Gastroesophageal sphincter (tissue), 4 donors: ENCODE results near the gene HOXC10. TPM values are rescaled to one million over a fixed set of nuclear protein-coding genes. Genes with fewer than 3 reads are reported as not detected.
A peak's percentile ranks its signal among the peaks of the same experiment; 100 is the strongest.

Source experiments
- ATAC-seq: fragments of 150-250 bp; one replicate; pipeline ENCODE4 v1.9.1; 2016; ENCODE audit warnings: mild to moderate bottlenecking, moderate library complexity
- H3K27ac ChIP-seq, 4 donors: fragments of 200-600 bp; sonication (generic) in 3 of 4; 1 replicate in 3 of 4; 2 replicates in 1 of 4; pipeline ENCODE4 v1.5.1; 2016 to 2019
- H3K27me3 ChIP-seq: fragments of 200-600 bp; sonication (generic); one replicate; pipeline ENCODE4 v1.5.1; 2019
- H3K36me3 ChIP-seq, 2 donors: fragments of 200-600 bp; sonication (generic); one replicate each; pipeline ENCODE4 v1.5.1; 2019; ENCODE audit warnings: control low read depth in 1 of 2
- H3K4me1 ChIP-seq, 3 donors: fragments of 200-600 bp; sonication (generic); 1 replicate in 2 of 3; 2 replicates in 1 of 3; pipeline ENCODE4 v1.5.1; 2016 to 2019; ENCODE audit warnings: control low read depth in 2 of 3
- H3K4me3 ChIP-seq, 2 donors: fragments of 200-600 bp; sonication (generic); one replicate each; pipeline ENCODE4 v1.5.1; 2019; ENCODE audit warnings: mild to moderate bottlenecking in 1 of 2, moderate library complexity in 1 of 2
- H3K9me3 ChIP-seq, 3 donors: fragments of 200-600 bp; sonication (generic); one replicate each; pipeline ENCODE4 v1.5.1; 2017 to 2019; ENCODE audit warnings: control low read depth in 2 of 3
- CTCF ChIP-seq, 4 experiments: fragments of 200-600 bp in 2 of 4; fragments of 450-650 bp in 2 of 4; sonication (generic) in 1 of 4; IDR thresholded peaks; one replicate each; pipeline ENCODE4 v1.5.1; 2017 to 2019; ENCODE audit warnings: antibody characterized with exemption in 4 of 4, mild to moderate bottlenecking in 2 of 4, moderate library complexity in 2 of 4
- EP300 ChIP-seq: sonication (generic); formaldehyde crosslinking; IDR thresholded peaks from one replicate; pipeline ENCODE4 v1.6.1; 2017; ENCODE audit warnings: antibody characterized with exemption, mild to moderate bottlenecking
- POLR2A ChIP-seq, 2 donors: fragments of 450-650 bp; IDR thresholded peaks; one replicate each; pipeline ENCODE4 v1.6.1; 2017; ENCODE audit warnings: antibody characterized with exemption in 2 of 2, mild to moderate bottlenecking in 2 of 2, moderate library complexity in 1 of 2
- POLR2AphosphoS5 ChIP-seq: sonication (generic); formaldehyde crosslinking; IDR thresholded peaks from one replicate; pipeline ENCODE4 v1.6.1; 2017; ENCODE audit warnings: antibody characterized with exemption
- WGBS, 2 donors: methylation state at CpG; one replicate each; pipeline ENCODE4 v1.1.5; 2018; ENCODE audit warnings: low coverage in 1 of 2; 5-methylcytosine and 5-hydroxymethylcytosine counted together
- total RNA-seq, 4 donors: library from RNA; depleted of rRNA; stranded (reverse); fragments of >200 nt; gene quantifications; one replicate each; pipeline ENCODE4 v1.1.0, GENCODE V29; 2016

The HOXC10 gene
- total RNA-seq, 4 donors from 2014 or later, result not detected

GRCh38 chr12:54031480-54031879, 46.5 kb downstream of the HOXC10 start:
- no peak for ATAC-seq
- Histone ChIP-seq H3K4me1 (peaks cover 0 to 48% (median 6%) of the 10 kb centered on the region in 3 donors), H3K36me3 (no peaks in the 10 kb centered on the region), H3K27me3 (peaks cover 83% of the 10 kb centered on the region), H3K4me3 (peak overlapping the region in 1 of 2 donors; percentile 14), H3K27ac (peak overlapping the region in 1 of 4 donors; percentile 46), H3K9me3 (peaks cover 0 to 4% (median 0%) of the 10 kb centered on the region in 3 donors)
- TF ChIP-seq POLR2AphosphoS5 (no peak), EP300 (no peak), CTCF (IDR thresholded peaks at IDR 0.05) (no peak), POLR2A (IDR thresholded peaks at IDR 0.05) (no peak)
- 94% methylated on average over 5 of the region's 16 CpGs; no CpG with 5 or more reads in 1 of the 2 donors for WGBS, 2 donors

- WGBS, 2 donors, result 38 to 46% methylated on average over 5 to 6 of the region's 6 CpGs
- ATAC-seq, result no peak
- no peak overlapping the region for H3K4me3 ChIP-seq
- H3K27me3 ChIP-seq, result peaks cover 82% of the 10 kb centered on the region
- peak overlapping the region in 1 of 4 donors; percentile 84 for H3K27ac ChIP-seq
- no peaks in the 10 kb centered on the region for H3K36me3 ChIP-seq
- peaks cover 0 to 4% (median 0%) of the 10 kb centered on the region in 3 donors for H3K9me3 ChIP-seq
- peaks cover 0 to 48% (median 6%) of the 10 kb centered on the region in 3 donors for H3K4me1 ChIP-seq
- TF ChIP-seq POLR2A (IDR thresholded peaks at IDR 0.05), result no peak
- no peak for TF ChIP-seq POLR2AphosphoS5
- no peak for TF ChIP-seq CTCF (IDR thresholded peaks at IDR 0.05)
- no peak for TF ChIP-seq EP300
Measured at GRCh38 chr12:54032086-54032619, 47.2 kb downstream of the HOXC10 start.

- Histone ChIP-seq H3K4me1 (peaks cover 0 to 48% (median 6%) of the 10 kb centered on the region in 3 donors), H3K4me3 (peak within 1 kb of the TSS; percentile 42 to 56), H3K9me3 (peaks cover 0 to 4% (median 0%) of the 10 kb centered on the region in 3 donors), H3K27ac (peak within 1 kb of the TSS in 3 of 4 donors; percentile 67 to 84 (median 75)), H3K27me3 (peaks cover 78% of the 10 kb centered on the region), H3K36me3 (no peaks in the 10 kb centered on the region)
- 0% methylated on average over 10 to 12 of the region's 12 CpGs for WGBS, 2 donors
- TF ChIP-seq CTCF (IDR thresholded peaks at IDR 0.05) (peak; percentile 96 to 99 (median 96)), EP300 (no peak), POLR2AphosphoS5 (peak; percentile 22)
- ATAC-seq, result peak; percentile 26
Measured at GRCh38 chr12:54032627-54033100, 47.7 kb downstream of the HOXC10 start, which contains the start of gene HOXC5. Gene HOXC5 (plus strand): TSS chr12:54033050. CDS start chr12:54033123, 73 bp downstream.

- peak; percentile 48 for ATAC-seq
- 0 to 1% methylated on average over 14 to 17 of the region's 61 CpGs for WGBS, 2 donors
- Histone ChIP-seq H3K9me3 (peaks cover 0 to 4% (median 0%) of the 10 kb centered on the region in 3 donors), H3K27ac (peak overlapping the region in 3 of 4 donors; percentile 67 to 84 (median 75)), H3K4me3 (peak overlapping the region; percentile 42 to 56), H3K27me3 (peaks cover 71% of the 10 kb centered on the region), H3K36me3 (no peaks in the 10 kb centered on the region), H3K4me1 (peaks cover 0 to 49% (median 6%) of the 10 kb centered on the region in 3 donors)
- peak; percentile 17 for TF ChIP-seq POLR2AphosphoS5
- no peak for TF ChIP-seq POLR2A (IDR thresholded peaks at IDR 0.05)
Measured at GRCh38 chr12:54033106-54033979, 48.4 kb downstream of the HOXC10 start.
